Endothelial cell of umbilical vein (primary cell): ENCODE data around the gene PTPRT.
"Not testable (repeated sequence)": the region's sequence is repeated elsewhere in the genome, so short reads cannot be mapped to it uniquely, and the experiment has no call there.

Experiments
- CTCF ChIP-seq, 2 donors: IDR thresholded peaks; 1 replicate in 1 of 2; 2 replicates in 1 of 2; pipeline ENCODE4 v1.5.1; 2011; ENCODE audit warnings: low read length in 2 of 2, mild to moderate bottlenecking in 2 of 2, moderate library complexity in 2 of 2, control low read depth in 1 of 2, inconsistent platforms in 1 of 2, low read depth in 1 of 2; ENCODE audit not compliant: insufficient read depth in 1 of 2; ENCODE audit errors: extremely low read depth in 1 of 2
- EZH2 ChIP-seq: IDR thresholded peaks from 2 replicates; pipeline ENCODE4 v1.6.1; 2012; ENCODE audit warnings: borderline replicate concordance, low read depth, mild to moderate bottlenecking, moderate library complexity, low read length, inconsistent platforms; ENCODE audit not compliant: severe bottlenecking
- POLR2A ChIP-seq: IDR thresholded peaks from 2 replicates; pipeline ENCODE4 v1.6.1; 2012; ENCODE audit warnings: low read depth, mild to moderate bottlenecking, control low read depth, low read length
- POLR2AphosphoS5 ChIP-seq: IDR thresholded peaks from 2 replicates; pipeline ENCODE4 v1.6.1; 2012; ENCODE audit warnings: low read depth, mild to moderate bottlenecking, control low read depth, low read length, moderate library complexity; ENCODE audit not compliant: insufficient read depth

- TF ChIP-seq CTCF (IDR thresholded peaks at IDR 0.05; ENCODE audit: extremely low read depth in 1 of 2, insufficient read depth in 1 of 2, low read depth in 1 of 2, low read length in 2 of 2); EZH2; POLR2A; POLR2AphosphoS5: not testable (repeated sequence)
Observed at GRCh38 chr20:43164736-43165135, 25.0 kb downstream of the PTPRT start.
